ENCODE results near the gene LRRC74B.

The LRRC74B gene

DNA sequence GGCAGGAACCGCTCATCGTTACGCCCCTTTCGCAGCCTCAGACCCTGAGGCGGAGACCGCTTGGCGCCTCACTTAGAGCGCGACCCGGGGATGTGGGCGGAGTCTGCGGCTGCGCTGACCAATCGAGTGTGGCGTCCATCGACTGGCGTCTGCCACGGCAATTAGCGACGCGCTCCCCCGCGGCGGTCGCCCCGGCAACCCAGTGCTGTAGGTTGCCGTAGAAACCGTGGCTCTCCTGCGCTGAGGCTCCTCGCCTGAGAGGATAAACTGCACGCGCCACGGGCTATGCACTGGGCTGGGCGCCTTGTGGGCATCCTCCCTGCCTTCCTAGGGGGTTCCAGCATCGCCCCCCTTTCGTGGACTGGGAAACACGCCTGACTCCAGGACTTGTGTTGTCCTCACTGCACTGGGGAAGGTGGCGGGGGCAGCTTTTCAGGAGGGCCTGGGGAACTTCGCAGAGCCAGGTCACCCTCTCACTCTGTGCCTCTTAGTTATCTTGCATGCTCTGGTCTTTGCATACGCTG, 31.5 kb upstream of the LRRC74B start:
- DNase-seq: peak; percentile 47 to 57

DNA sequence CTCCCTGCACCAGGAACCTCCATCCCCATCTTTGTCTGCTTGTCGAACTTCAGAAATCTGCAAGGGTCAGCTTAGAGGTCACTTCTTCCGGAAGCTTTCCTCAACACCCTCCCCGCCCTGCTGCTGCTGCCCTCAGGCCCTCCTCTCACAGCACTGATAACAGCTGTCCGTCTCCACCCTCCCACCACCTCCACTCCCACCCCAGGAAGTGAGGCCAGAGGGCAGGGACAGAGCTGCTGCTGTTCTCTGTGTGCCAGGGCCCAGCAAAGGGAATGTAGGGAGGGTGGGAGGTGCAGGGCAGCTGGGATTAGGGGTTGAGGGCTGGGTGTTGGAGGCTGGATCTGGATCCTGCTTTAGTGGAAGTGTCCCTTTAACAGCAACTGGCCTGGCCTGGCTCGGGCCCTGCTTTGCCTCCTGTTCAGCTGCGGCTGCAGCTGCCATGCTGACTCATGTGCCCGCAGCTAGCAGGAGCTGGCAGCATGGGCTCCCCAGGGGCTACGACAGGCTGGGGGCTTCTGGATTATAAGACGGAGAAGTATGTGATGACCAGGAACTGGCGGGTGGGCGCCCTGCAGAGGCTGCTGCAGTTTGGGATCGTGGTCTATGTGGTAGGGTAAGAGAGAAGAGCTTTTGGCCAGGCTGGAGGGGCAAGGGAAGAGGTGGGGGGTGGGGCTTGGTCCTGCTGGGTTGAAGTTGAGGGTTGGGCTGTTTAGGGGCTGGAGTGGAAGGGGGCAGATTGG, 30.9 kb upstream of the LRRC74B start, which contains the start of gene P2RX6:
Gene P2RX6 (plus strand): TSS at position 440 of the 740 bp plus-strand sequence. CDS start 10 bp downstream, at position 450.
- no peak for DNase-seq

DNA sequence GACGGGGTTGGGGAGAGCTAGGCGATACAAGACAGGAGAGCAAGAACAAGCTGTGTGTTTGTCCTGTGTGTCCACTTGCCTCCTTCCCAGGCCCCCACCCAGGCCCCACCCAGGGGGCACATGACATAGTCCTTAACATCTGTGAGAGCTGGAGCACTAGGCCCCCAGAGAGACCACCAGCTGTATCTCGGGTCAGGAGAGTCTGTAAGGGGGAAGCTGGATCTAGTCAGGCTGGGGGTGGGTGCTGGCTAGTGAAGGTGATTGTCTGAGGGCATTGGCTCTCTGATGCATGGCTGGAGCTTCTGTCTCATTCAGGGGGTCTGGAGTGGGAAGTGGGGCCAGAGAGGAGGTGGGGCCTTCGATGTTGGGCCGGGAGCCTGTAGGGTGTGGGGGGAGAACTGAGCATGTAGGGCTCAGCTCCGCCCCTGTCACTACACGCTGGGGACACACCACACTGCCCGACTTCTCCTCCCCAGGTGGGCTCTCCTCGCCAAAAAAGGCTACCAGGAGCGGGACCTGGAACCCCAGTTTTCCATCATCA, 30.2 kb upstream of the LRRC74B start:
- no peak for DNase-seq

DNA sequence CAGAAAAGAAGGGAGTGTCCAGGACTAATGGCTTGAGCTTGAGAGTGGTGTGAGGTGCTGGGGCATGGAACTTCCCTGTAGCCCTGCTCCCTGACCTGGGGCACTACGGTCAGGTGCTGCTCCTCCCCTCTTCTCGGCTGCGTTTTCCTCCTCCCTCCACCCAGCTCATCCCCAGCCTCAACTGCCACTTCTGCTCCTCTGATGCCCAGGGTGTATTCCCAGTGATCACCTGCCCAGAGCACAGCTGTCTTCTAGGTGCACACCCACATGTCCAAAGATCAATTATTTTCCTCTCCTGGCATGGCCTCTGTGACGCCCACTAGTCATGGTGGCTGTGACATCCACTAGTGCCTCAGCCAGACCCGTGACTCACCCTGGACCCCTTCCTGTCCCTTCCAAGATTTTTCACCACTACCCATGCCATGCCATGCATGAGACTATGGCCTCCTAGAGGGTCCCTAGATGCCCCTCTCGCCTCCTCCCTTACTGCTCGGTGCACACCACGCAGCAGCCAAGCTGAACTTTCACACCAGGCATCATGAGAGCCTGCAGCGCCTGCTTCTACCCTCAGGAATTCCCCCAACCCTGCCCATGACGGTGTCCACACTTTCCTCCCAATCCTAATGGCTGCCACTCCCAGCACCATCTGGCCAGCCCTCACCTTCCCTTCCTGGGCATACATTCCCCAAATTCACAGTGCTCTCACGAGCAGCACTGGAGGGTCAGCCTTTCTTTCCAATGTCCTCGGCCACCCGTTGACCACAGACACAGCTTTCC, 28.9 kb upstream of the LRRC74B start:
- no peak for DNase-seq

DNA sequence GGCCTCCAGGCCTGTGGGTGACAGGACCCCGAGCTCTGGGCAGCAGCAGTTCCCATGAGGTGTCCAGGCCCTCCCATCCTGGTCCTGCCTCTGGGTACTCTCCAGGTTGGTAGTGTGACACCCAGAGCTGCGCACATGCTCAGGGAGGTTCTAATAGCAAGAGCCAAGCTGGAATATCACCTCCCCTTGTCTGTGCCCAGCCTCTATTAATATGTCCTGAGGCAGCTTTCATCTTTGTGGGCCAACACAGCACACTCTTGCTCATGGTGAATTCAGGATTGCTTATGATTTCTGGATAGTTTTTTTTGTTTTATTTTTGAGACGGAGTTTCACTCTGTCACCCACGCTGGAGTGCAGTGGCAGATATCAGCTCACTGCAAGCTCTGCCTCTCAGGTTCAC, 27.4 kb upstream of the LRRC74B start:
- DNase-seq: no peak

DNA sequence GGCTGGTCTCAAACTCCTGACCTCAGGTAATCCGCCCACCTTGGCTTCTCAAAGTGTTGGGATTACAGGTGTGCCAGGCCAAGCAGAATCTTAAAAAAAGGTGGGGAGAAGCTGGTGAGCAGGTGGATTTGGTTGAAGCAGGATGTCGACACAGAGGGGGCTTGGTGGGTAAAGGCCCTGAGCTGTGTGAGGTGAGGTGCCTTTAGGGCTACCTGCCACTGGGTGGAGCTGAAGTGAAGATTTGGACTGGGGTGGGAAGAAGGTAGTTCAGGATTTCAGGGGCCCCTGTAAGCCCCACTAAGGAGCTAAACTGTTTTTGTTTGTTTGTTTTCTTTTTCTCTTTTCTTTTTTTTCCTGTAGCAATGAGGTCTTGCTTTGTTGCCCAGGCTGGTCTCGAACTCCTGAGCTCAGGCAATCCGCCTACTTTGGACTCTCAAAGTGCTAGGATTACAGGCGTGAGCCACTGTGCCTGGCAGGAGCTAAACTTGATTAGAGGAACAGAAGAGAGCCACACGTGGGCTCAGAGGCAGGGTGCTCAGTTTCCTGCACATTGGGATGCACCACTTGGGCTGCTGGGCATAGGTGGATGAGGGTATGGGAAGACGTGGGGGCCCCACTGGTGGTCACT, 24.8 kb upstream of the LRRC74B start:
- DNase-seq: peak; percentile 30 to 36

DNA sequence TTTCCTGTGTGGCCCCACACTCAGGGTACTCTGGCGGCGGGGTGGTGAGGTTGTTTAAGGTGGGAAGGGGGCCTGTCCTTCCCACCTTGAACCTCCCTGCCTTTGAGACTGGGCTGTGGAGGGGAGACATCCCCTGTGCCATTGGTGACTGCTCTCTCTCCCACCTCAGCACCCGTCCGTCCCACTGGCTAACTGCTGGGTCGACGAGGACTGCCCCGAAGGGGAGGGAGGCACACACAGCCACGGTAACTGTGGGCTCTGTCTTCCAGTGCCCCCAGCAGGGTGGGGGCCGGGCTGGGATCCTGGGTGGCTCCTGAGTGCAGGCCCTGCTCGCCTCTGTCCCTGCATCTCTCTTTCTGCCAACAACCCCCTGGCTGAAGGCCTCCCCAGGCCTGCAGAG, 23.2 kb upstream of the LRRC74B start:
- DNase-seq: no peak

DNA sequence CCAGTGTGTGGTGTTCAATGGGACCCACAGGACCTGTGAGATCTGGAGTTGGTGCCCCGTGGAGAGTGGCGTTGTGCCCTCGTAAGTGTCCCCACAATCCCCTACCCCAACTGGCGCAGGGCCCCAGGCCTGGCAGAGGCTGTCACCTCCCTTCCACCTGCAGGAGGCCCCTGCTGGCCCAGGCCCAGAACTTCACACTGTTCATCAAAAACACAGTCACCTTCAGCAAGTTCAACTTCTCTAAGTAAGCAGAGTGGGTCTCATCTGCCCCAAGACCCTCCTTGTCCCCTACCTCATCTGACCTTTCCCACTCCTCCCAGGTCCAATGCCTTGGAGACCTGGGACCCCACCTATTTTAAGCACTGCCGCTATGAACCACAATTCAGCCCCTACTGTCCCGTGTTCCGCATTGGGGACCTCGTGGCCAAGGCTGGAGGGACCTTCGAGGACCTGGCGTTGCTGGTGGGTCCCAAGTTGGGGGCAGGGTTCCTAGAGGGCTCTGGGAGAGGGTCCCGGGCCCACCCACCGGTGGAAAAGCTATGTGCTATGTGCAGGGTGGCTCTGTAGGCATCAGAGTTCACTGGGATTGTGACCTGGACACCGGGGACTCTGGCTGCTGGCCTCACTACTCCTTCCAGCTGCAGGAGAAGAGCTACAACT, 22.7 kb upstream of the LRRC74B start:
- no peak for DNase-seq

DNA sequence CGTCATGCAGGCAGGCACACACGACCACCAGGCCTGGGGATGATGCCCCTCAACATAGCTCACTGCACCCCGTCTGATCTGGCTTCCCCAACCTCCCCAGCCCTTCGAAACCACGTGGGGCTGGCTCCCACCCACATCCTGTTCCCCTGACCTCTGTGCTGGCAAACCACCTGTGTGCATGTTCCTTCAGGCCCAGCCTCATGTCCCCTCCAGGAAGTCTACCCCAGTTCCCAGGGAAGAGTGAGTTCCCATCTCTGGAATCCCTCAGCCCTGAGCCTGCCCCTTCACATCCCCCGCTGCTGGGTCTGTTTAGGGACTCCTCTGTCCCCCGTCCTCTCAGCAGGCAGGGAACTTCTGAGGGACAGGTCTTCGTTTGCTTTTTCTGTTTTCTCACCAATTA, 20.5 kb upstream of the LRRC74B start:
- no peak for DNase-seq

DNA sequence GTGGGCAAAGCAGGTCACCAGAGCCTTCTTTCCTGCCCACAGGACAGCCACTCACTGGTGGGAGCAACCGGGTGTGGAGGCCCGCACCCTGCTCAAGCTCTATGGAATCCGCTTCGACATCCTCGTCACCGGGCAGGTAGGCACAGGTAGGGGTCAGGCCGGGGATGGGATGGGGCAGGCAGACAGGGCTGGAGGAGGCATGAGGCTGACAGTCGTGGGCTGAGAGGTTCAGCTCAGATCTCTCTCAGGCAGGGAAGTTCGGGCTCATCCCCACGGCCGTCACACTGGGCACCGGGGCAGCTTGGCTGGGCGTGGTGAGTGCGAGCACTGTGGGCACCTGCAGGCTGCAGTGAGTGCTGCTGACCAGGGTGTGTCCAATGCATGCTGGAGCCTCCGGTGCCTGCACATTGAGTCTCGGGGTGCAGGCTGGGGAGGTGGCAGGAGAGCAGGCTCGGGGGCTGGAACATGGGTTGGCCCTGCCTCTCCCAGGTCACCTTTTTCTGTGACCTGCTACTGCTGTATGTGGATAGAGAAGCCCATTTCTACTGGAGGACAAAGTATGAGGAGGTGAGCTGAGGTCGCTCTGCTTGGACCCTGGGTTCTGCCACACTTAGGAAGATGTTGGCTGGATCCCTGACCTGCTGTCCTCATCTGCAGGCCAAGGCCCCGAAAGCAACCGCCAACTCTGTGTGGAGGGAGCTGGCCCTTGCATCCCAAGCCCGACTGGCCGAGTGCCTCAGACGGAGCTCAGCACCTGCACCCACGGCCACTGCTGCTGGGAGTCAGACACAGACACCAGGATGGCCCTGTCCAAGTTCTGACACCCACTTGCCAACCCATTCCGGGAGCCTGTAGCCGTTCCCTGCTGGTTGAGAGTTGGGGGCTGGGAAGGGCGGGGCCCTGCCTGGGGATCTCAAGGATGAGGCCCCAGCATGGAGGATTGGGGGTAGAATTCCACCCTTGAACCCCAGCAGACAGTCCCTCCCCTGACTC, 19.7 kb upstream of the LRRC74B start:
- no peak for DNase-seq

DNA sequence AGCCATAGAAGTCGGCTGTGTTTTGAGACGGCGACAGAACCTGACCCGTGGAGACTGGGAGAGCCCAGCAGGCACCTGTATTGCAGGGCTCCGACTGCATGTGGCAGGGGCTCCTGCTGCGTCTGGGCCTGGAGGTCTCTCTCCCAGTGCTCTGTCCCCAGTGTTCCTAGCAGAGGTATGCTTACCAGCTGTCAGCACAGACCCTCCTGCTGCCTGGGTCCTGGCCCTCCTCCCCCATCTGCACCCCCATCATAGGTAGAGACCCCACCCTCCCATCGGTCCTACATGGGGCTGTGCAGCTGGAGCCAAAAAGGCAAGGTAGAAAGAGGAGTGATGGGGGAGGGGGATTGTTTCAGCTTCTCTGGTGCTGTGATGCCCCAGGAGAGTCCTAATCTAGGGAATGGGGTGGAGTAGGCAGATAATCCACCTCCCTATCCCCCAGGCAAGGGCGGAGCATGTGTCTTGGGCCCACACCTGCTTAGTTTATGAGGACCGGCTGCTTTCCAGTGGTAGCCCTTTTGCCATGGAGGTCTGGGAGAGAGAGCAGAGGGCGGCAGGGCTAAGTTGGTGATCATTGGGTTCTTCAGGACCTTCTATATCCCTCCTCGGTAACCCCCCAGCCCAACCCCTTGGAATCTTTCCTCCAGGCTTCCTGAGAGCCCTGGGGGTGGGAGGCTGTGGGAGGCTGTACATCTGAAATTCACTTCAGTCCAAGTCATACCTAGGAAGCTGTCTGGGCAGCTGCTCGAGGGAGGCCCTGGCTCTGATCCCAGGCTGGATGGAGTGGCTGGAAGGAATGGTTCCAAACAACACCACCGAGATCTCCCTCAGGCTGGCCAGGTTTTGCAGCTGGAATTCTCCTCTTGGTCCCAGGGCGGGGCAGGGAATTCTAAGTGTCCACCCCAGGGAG, 18.7 kb upstream of the LRRC74B start:
- no peak for DNase-seq

DNA sequence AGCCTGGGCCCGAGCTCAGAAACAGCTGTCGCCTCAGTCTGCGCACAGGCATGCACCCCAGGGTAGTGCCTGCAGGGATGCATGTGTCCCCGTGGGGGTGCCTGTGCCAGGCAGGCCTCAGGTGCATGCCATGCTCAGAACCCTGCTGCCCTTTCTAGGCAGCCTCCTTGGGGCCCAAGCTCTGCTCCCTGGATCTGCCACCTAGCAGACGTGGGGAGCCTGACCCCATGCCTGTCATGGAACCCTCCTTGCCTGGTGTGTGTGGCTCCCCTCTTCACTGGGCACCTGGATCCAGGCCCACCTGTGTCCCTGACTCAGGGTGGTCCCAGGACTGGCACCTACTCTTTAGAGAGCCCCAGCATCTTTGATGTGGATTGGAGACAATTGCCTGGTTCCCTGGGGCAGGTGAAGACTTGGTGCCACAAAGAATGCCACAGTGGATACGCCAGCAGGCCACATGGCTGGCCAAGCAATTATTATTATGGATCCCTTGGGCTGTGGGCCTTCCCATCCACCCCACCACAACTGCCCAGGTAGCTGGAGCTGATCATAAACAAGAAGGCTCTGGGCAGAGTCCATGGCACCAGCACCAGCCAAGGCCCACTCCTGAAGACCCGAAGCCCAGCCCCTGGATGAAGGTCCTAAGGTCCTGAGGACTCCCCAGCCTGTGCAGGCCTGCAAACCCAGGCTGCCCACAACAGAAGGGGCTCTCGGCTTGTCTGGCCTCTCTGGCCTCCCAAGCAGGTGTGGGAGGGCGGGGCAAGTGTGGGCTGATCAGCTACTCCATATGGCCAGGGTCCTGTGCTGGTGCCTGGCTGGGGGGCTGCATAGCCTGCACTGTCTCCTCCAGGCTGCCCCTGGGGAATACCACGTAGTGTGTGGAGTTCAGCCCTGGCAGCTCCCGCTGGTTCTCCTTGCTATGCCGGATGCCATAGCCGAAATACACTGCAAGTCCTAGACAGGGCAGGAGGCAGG, 17.2 kb upstream of the LRRC74B start:
- DNase-seq: no peak

DNA sequence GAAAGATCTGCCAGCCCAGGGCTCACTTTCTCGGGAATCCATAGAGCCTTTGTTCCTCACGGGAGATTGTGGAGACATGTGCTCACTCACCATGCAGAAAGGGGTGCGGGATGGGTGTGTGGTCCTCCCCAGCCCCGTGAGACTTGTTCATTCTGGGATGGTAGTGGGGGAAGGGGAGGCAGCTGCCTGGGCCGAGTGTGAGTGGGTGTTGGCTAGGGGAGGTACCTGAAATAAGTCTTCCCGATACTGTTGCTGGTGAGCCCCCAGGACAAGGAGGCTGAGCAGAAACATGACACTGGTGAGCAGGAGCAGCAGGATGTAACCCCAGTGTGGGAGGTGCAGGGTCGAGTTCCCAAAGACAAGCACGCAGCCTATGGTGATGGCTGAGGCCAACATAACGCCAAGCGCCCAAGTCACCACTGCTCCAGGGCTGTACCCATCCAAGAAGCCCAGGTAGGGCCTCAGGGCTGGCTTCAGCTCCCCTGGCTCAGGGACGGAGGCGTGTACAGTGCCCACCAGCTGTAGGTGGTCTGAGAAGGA, 16.2 kb upstream of the LRRC74B start:
- no peak for DNase-seq

DNA sequence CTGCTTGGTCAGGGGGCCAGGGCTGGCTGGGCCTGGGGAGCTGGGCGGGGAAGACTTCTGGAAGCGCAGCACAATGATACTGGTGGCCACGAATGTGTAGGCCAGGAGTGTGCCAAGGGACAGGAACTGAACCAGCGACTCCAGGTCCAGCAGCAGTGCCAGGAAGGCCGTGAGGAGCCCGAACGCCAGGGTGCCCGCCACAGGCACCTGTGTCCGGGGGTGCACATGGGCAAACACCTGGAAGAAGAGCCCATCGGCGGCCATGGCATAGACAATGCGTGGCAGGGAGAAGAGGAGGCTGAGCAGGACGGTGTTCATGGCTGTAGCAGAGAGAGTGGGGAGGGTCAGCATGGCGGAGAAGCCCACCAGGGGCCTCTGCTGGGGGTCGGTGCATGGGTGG, 15.7 kb upstream of the LRRC74B start:
- DNase-seq: no peak

DNA sequence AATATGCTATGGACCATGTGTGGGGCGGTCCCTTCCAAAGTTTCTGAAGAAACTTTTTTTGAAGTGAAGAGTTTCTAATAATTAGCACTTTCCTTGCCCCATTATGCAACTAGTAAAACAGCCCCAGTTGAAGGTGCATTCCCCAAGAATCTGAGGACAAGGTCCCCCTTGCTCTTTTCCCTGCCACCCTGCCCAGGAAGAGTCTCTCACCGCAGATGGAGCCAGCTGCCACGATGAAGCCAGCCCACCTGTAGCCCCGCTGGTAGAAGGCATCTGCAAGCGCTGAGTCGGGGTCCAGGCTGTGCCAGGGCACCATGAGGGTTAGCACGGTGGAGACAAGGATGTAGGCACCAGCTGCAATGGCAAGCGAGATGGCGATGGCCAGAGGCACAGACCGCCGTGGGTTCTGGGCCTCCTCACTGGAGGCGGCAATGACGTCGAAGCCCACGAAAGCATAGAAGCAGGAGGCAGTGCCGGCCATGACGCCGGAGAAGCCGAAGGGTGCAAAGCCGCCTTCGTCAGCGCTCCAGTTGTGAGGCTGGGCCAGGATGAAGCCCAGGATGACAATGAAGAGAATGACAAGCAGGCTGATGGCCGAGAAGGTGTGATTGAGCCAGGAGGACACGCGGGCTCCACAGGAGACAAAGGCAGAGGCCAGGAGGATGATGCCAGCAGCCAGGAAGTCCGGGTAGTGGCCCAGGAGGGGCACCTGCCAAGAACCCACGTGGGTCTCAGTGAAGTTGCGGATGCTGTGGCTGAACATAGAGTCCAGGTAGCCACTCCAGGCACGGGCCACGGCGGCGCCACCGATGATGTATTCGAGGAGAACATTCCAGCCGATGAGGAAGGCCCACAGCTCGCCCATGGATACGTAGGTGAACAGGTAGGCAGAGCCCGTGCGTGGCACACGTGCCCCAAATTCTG, 14.9 kb upstream of the LRRC74B start:
- DNase-seq: no peak

DNA sequence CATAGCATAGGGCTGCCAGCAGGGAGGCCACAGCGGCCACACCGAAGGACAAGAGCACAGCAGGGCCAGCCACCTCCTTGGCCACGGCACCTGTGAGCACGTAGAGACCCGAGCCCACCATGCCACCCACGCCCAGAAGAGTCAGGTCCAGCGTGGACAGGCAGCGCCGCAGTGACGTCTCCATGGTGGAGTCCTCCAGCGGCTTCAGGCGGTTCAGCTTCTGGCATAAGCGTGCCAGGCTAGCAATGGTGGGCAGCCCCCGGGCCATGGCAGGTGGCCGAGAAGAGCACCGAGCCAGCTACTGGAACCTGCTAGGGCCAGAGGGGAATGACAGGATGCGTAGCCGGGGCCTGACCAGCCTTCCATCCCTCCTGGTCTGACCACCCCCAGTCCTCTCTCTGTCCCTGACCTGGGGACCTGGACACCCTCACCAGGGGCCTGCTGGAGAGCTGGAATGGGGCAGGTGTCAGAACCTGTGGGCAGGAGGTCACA, 14.2 kb upstream of the LRRC74B start:
- no peak for DNase-seq

All from Kasumi-1 (cell line).